Adrenal gland (tissue), 5 donors: ENCODE measurements around the gene SMARCC1.

Experiments
- CTCF ChIP-seq, 6 experiments: fragments of 450-650 bp in 4 of 6; fragments of 200-600 bp in 2 of 6; sonication (generic) in 1 of 6; IDR thresholded peaks; 1 replicate in 5 of 6; 2 replicates in 1 of 6; pipeline versions ENCODE4 v1.5.1 to v1.8.0; 2016 to 2021; ENCODE audit warnings: antibody characterized with exemption in 6 of 6, mild to moderate bottlenecking in 2 of 6, moderate library complexity in 1 of 6
- POLR2A ChIP-seq, 2 donors: fragments of 450-650 bp; IDR thresholded peaks; one replicate each; pipeline ENCODE4 v1.6.1; 2017; ENCODE audit warnings: antibody characterized with exemption in 2 of 2, mild to moderate bottlenecking in 2 of 2, moderate library complexity in 1 of 2
- donor health status: DM: no; HTN: no; CAD: no.

- TF ChIP-seq CTCF (IDR thresholded peaks at IDR 0.05) (no peak), POLR2A (IDR thresholded peaks at IDR 0.05) (no peak)
Measured at GRCh38 chr3:47643092-47643491, 138.6 kb downstream of the SMARCC1 start.
